Activated naive CD4-positive, alpha-beta T cell treated with anti-CD3 and anti-CD28 coated beads, Interleukin-2, amount 10 ng/mL, durations not matched to agents 7 days and 5 days (primary cell): ENCODE measurements around the gene CAST.

Experiments used
- CTCF ChIA-PET: fragments of 350-600 bp; sonication (Branson Sonifier 250); formaldehyde crosslinking; loops from one replicate; lab custom pipeline; 2021; ENCODE audit warnings: antibody characterized with exemption; lab: Charles Lee
- DNase-seq: peaks from one replicate; pipeline ENCODE4 v3.0.0-alpha.2; 2020
- H3K27ac Mint-ChIP-seq: one replicate; pipeline ENCODE4 v1.8.0; 2021; ENCODE audit warnings: mild to moderate bottlenecking, moderate library complexity, mixed read lengths
- H3K27me3 Mint-ChIP-seq: one replicate; pipeline ENCODE4 v1.8.0; 2021; ENCODE audit warnings: mild to moderate bottlenecking, mixed read lengths
- H3K36me3 Mint-ChIP-seq: one replicate; pipeline ENCODE4 v1.8.0; 2021; ENCODE audit warnings: mixed read lengths
- H3K4me1 Mint-ChIP-seq: one replicate; pipeline ENCODE4 v1.8.0; 2021; ENCODE audit warnings: mixed read lengths
- H3K4me3 Mint-ChIP-seq: one replicate; pipeline ENCODE4 v1.8.0; 2021; ENCODE audit warnings: mild to moderate bottlenecking, moderate library complexity, mixed read lengths
- H3K9me3 Mint-ChIP-seq: one replicate; pipeline ENCODE4 v1.8.0; 2021; ENCODE audit warnings: mixed read lengths

Gene CAST

GRCh38 chr5:96668725-96669124 is 6.5 kb downstream of the CAST start:
- H3K27me3 Mint-ChIP-seq = no peaks in the 10 kb centered on the region

GRCh38 chr5:96669909-96670308 is 7.7 kb downstream of the CAST start:
- Mint-ChIP-seq H3K4me1 (peaks cover 16% of the 10 kb centered on the region), H3K4me3 (no peak overlapping the region), H3K36me3 (peaks cover 18% of the 10 kb centered on the region), H3K27me3 (no peaks in the 10 kb centered on the region), H3K27ac (no peak overlapping the region), H3K9me3 (no peaks in the 10 kb centered on the region)
- no peak for DNase-seq
- CTCF ChIA-PET = no interaction called here

More at GRCh38 chr5:96668725-96669124, 6.5 kb downstream of the CAST start:
- CTCF ChIA-PET = no interaction called here
- no peak overlapping the region for H3K4me3 Mint-ChIP-seq
- peaks cover 26% of the 10 kb centered on the region for H3K4me1 Mint-ChIP-seq
- H3K27ac Mint-ChIP-seq = no peak overlapping the region
- H3K9me3 Mint-ChIP-seq = no peaks in the 10 kb centered on the region
- DNase-seq = no peak
- H3K36me3 Mint-ChIP-seq = peaks cover 20% of the 10 kb centered on the region

GRCh38 chr5:96671441-96671840 is 9.3 kb downstream of the CAST start:
- peak overlapping the region; percentile 5 for H3K27ac Mint-ChIP-seq
- CTCF ChIA-PET = no interaction called here
- H3K9me3 Mint-ChIP-seq = no peaks in the 10 kb centered on the region
- no peaks in the 10 kb centered on the region for H3K27me3 Mint-ChIP-seq
- no peak for DNase-seq
- H3K4me1 Mint-ChIP-seq = peaks cover 8% of the 10 kb centered on the region
- H3K4me3 Mint-ChIP-seq = no peak overlapping the region
- H3K36me3 Mint-ChIP-seq = peaks cover 27% of the 10 kb centered on the region

- Mint-ChIP-seq H3K9me3 (no peaks in the 10 kb centered on the region), H3K4me3 (no peak overlapping the region), H3K4me1 (peaks cover 5% of the 10 kb centered on the region), H3K27ac (no peak overlapping the region), H3K27me3 (no peaks in the 10 kb centered on the region), H3K36me3 (peaks cover 32% of the 10 kb centered on the region)
- CTCF ChIA-PET = interaction anchor here (1.2 kb wide), 1 partner anchor 11 kb away, joined by 3 read pairs; no protein-coding TSS in a partner anchor
- no peak for DNase-seq
These were observed 11.0 kb downstream of the CAST start for GRCh38 chr5:96673127-96673526.

- Mint-ChIP-seq H3K27me3 (no peaks in the 10 kb centered on the region), H3K36me3 (peaks cover 42% of the 10 kb centered on the region), H3K9me3 (no peaks in the 10 kb centered on the region), H3K4me1 (no peaks in the 10 kb centered on the region), H3K4me3 (no peak overlapping the region), H3K27ac (no peak overlapping the region)
- CTCF ChIA-PET = interaction anchor here (1.3 kb wide), 1 partner anchor 61 kb away, joined by 3 read pairs; no protein-coding TSS in a partner anchor
- DNase-seq = no peak
These were observed 13.7 kb downstream of the CAST start for GRCh38 chr5:96675882-96676281.

GRCh38 chr5:96677496-96677895 is 15.3 kb downstream of the CAST start:
- CTCF ChIA-PET = no interaction called here
- Mint-ChIP-seq H3K9me3 (no peaks in the 10 kb centered on the region), H3K4me3 (no peak overlapping the region), H3K27ac (no peak overlapping the region), H3K36me3 (peaks cover 29% of the 10 kb centered on the region), H3K4me1 (no peaks in the 10 kb centered on the region), H3K27me3 (no peaks in the 10 kb centered on the region)
- DNase-seq = no peak

GRCh38 chr5:96679293-96679692 is 17.1 kb downstream of the CAST start:
- Mint-ChIP-seq H3K4me3 (no peak overlapping the region), H3K4me1 (no peaks in the 10 kb centered on the region), H3K9me3 (no peaks in the 10 kb centered on the region), H3K27me3 (no peaks in the 10 kb centered on the region), H3K27ac (no peak overlapping the region), H3K36me3 (peaks cover 36% of the 10 kb centered on the region)
- CTCF ChIA-PET = no interaction called here
- no peak for DNase-seq

- no peak overlapping the region for H3K27ac Mint-ChIP-seq
- CTCF ChIA-PET = no interaction called here
- no peaks in the 10 kb centered on the region for H3K27me3 Mint-ChIP-seq
These were observed 18.7 kb downstream of the CAST start for GRCh38 chr5:96680759-96681470.

GRCh38 chr5:96683392-96683791 is 21.2 kb downstream of the CAST start:
- DNase-seq = no peak
- Mint-ChIP-seq H3K9me3 (no peaks in the 10 kb centered on the region), H3K27me3 (no peaks in the 10 kb centered on the region), H3K36me3 (peaks cover 19% of the 10 kb centered on the region), H3K4me1 (peaks cover 9% of the 10 kb centered on the region), H3K27ac (no peak overlapping the region), H3K4me3 (no peak overlapping the region)
- CTCF ChIA-PET = interaction anchor here (1.4 kb wide), 1 partner anchor 15 kb away, joined by 3 read pairs; no protein-coding TSS in a partner anchor

More at GRCh38 chr5:96680759-96681470, 18.7 kb downstream of the CAST start:
- Mint-ChIP-seq H3K36me3 (peaks cover 31% of the 10 kb centered on the region), H3K4me1 (no peaks in the 10 kb centered on the region), H3K4me3 (no peak overlapping the region), H3K9me3 (no peaks in the 10 kb centered on the region)
- no peak for DNase-seq

GRCh38 chr5:96683810-96684209 is 21.6 kb downstream of the CAST start:
- CTCF ChIA-PET = interaction anchor here (1.2 to 1.6 kb wide), 3 partner anchors 10 to 18 kb away, joined by 3 to 5 read pairs (median 3); no protein-coding TSS in a partner anchor
- no peak overlapping the region for H3K27ac Mint-ChIP-seq
- H3K4me3 Mint-ChIP-seq = no peak overlapping the region
- H3K9me3 Mint-ChIP-seq = no peaks in the 10 kb centered on the region
- peaks cover 9% of the 10 kb centered on the region for H3K4me1 Mint-ChIP-seq
- no peaks in the 10 kb centered on the region for H3K27me3 Mint-ChIP-seq
- no peak for DNase-seq
- H3K36me3 Mint-ChIP-seq = peaks cover 19% of the 10 kb centered on the region

GRCh38 chr5:96687080-96687479 is 24.9 kb downstream of the CAST start:
- no peaks in the 10 kb centered on the region for H3K9me3 Mint-ChIP-seq
- DNase-seq = no peak
- CTCF ChIA-PET = interaction anchor here (0.9 to 1.7 kb wide), 9 partner anchors 14 to 346 kb away, joined by 3 to 17 read pairs (median 3); no protein-coding TSS in a partner anchor
- H3K4me1 Mint-ChIP-seq = peaks cover 9% of the 10 kb centered on the region
- H3K4me3 Mint-ChIP-seq = no peak overlapping the region
- peaks cover 16% of the 10 kb centered on the region for H3K36me3 Mint-ChIP-seq
- peak overlapping the region; percentile 39 for H3K27ac Mint-ChIP-seq
- no peaks in the 10 kb centered on the region for H3K27me3 Mint-ChIP-seq

GRCh38 chr5:96687812-96688453 is 25.8 kb downstream of the CAST start:
- DNase-seq = no peak
- Mint-ChIP-seq H3K4me3 (no peak overlapping the region), H3K27me3 (no peaks in the 10 kb centered on the region), H3K4me1 (peaks cover 9% of the 10 kb centered on the region), H3K9me3 (no peaks in the 10 kb centered on the region), H3K27ac (no peak overlapping the region), H3K36me3 (peaks cover 13% of the 10 kb centered on the region)
- CTCF ChIA-PET = interaction anchor here (0.9 to 1.7 kb wide), 8 partner anchors 13 to 84 kb away, joined by 3 to 17 read pairs (median 4); no protein-coding TSS in a partner anchor

GRCh38 chr5:96690861-96691260 is 28.7 kb downstream of the CAST start:
- DNase-seq = no peak
- Mint-ChIP-seq H3K27me3 (no peaks in the 10 kb centered on the region), H3K4me3 (no peak overlapping the region), H3K36me3 (peaks cover 13% of the 10 kb centered on the region), H3K4me1 (peaks cover 9% of the 10 kb centered on the region), H3K9me3 (no peaks in the 10 kb centered on the region), H3K27ac (no peak overlapping the region)
- CTCF ChIA-PET = interaction anchor here (1.0 kb wide), 1 partner anchor 88 kb away, joined by 3 read pairs; no protein-coding TSS in a partner anchor

GRCh38 chr5:96691503-96692303 is 29.5 kb downstream of the CAST start:
- H3K27me3 Mint-ChIP-seq = no peaks in the 10 kb centered on the region
- H3K9me3 Mint-ChIP-seq = no peaks in the 10 kb centered on the region
- CTCF ChIA-PET = interaction anchor here (0.9 to 1.0 kb wide), 2 partner anchors 38 to 89 kb away, joined by 3 read pairs; no protein-coding TSS in a partner anchor
- peaks cover 9% of the 10 kb centered on the region for H3K4me1 Mint-ChIP-seq
- H3K27ac Mint-ChIP-seq = no peak overlapping the region
- DNase-seq = no peak
- H3K36me3 Mint-ChIP-seq = peaks cover 14% of the 10 kb centered on the region
- no peak overlapping the region for H3K4me3 Mint-ChIP-seq
